ENCODE measurements around the gene STMN3.

GRCh38 chr20:63664143-63664851 is 11.1 kb upstream of the STMN3 start:
- TF ChIP-seq SIN3A (IDR thresholded peaks at IDR 0.05; ENCODE audit: borderline replicate concordance, insufficient read depth, low read length): no peak
- TF ChIP-seq TAF1 (IDR thresholded peaks at IDR 0.05; ENCODE audit: borderline replicate concordance, insufficient read depth, low read length): no peak
- no peak for TF ChIP-seq REST (IDR thresholded peaks at IDR 0.05; ENCODE audit: insufficient read depth in 1 of 2, low read depth in 2 of 2, low read length in 2 of 2)

Data from PFSK-1 (cell line).